Limb (tissue), 2 donors: ENCODE results near the gene BCL2L1.
A peak's percentile ranks its signal among the peaks of the same experiment; 100 is the strongest.

ENCODE experiments used
- DNase-seq, 2 donors: peaks; one replicate each; pipeline ENCODE4 v3.0.0-alpha.2; 2016; ENCODE audit errors: extremely low spot score in 2 of 2

The BCL2L1 gene

DNA sequence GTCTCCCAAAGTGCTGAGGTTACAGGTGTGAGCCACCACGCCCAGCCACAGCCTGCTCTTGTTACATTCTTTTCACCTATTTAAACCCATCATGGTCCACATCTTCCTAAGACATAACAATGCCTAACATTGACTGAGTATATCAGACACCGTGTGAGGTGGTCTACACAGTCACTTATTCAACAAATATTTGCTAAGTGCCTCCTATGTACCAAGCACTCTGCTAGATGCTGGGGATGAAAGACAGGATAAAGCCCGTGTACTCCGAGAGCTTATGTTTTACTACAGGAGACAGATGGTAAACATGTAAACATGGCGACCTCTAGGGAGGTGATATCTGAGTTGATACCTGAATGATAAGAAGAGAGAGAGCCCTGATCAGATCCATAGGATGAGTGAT, 12.7 kb downstream of the BCL2L1 start:
- DNase-seq = no peak

GRCh38 chr20:31708736-31709534, 13.7 kb downstream of the BCL2L1 start:
- no peak for DNase-seq

DNA sequence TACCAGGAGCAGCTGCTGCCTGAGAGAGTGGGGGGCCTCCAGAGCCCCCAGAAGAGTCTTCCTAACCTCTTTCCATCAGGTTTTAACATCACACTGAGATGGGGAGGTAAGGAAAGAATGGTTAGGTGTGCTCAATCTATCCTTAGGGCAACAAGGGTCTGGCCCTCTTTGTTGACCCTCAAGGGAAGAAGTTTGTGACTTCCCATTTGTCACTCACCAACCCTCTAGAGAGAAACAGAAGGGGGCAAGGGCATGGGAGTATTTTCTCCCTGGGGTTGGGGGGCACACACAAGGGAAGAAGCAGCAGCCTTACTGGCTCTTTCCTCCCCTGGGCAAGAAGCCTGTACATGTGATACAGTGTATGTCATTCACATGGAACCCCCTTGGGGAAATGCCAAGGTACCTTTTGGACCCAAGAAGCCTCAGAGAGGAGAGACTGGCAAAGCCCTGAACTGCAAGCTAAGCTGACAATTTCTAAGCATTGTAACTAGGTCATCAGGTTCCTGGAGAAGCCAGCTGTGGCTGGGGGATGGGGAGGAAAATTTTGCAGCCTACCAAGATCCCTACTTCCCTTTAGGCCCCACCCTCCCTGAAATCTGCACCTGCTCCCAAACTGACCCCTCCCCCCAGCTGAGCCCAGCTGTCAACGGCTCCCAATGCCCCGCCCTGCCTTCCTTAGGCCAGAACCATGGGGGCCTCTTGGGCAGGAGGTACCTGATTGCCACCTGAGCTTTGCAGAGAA, 14.5 kb downstream of the BCL2L1 start:
- peak; percentile 48 to 63 for DNase-seq

DNA sequence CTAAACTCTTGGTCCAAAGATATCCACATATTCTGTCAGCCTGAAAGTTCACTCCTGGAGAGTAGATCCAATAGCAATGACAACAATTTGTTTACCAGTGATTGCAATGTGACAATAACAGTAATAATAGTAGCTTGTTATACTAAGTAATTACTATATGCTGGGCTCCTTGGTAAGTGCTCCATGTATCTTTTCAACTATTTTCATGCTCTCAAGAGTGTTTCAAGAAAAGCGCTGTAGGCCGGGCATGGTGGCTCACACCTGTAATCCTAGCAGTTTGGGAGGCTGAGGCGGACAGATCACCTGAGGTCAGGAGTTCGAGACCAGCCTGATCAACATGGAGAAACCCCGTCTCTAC, 15.4 kb downstream of the BCL2L1 start:
- DNase-seq = no peak

DNA sequence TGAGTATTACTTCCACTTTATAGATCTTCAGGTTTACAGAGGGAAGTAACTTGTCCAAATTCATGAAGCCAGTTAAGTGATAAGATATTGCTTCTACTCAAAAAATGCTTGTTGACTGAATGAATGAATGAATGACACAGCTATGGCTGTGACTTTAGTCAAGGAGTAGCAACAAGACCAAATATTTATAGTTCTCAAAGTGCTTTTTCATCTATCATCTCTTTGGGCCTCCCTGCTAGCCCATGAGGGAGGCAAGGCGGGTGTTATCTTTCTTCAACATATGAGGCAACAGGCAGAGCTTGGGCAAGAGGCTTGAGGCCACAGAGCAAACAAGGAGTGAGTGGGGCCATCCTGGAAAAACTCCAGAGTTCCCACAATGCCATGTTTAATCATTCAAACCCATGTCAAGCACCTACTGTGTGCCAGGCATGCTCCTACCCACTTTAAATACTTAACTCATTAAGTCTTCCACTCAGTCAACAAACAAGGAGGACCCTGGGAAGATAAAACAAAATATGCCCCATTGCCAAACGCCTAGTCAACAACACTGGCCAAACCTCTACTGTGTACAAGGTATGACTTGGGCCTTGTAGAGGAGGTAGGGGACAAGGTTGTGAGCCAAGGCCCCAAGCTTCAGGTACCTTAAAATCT, 15.9 kb downstream of the BCL2L1 start:
- DNase-seq = no peak

DNA sequence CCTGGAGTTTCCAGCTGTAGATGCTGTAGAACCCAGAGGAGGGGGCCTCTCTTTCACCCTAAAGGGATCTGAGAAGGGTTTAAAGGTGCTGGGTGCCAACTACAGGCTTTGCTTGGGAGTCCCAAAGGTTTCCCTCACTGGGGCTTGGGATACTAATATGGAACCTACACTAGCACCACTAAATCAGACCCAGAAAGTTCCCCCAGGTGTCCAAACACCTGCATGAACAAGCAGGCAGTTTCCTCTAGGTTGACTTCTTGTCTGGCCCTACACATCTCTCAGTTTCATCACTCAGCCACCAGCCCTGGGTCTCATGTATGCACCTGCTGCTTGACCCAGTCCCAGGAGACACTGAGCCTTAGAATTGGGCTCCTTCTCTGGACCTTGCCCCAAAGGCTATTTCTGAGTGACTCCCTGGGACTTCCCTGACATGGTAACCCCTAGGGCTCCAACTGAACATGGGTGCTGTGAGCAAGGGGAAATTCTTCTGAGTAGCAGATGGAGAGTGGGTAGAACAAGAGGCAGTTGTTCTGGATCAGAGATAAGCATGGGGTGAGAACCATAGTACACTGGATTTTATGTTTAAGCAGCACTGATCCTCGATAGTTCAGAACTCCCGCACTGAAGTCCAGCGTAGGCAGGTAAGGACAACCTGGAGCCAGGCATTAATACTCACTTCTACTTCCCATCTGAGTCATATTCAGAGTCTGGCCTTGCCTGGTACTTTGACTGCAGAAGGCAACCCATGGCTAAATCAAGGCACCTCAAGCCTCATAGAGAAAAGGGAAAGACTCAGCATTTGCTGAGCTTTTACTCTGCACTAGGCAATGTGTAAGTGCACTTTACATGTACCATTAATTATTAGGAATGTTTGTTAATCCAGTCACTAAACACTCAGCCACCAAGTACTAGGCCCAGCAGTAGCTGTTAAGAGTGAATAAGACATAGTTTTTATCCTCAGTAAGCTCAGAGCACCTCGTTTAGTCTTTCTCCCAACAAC, 16.8 kb downstream of the BCL2L1 start:
- DNase-seq = no peak

DNA sequence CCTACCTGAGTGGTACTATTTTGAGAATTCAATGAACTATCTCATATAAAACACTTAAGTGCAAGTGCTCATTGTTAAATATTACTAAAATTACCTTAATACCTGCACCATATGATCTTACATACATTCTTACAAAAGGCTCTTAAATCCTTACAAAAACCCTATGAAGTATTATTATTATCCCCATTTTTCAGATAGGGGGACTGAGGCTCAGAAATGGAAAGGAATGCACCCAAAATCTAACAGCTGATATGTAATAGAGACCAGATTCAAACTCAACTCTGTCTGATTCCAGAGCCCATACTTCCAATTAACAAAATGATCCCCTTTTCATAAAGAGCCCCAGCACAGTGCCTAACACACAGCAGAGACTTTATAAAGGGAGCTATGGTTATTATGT, 17.5 kb downstream of the BCL2L1 start:
- no peak for DNase-seq

DNA sequence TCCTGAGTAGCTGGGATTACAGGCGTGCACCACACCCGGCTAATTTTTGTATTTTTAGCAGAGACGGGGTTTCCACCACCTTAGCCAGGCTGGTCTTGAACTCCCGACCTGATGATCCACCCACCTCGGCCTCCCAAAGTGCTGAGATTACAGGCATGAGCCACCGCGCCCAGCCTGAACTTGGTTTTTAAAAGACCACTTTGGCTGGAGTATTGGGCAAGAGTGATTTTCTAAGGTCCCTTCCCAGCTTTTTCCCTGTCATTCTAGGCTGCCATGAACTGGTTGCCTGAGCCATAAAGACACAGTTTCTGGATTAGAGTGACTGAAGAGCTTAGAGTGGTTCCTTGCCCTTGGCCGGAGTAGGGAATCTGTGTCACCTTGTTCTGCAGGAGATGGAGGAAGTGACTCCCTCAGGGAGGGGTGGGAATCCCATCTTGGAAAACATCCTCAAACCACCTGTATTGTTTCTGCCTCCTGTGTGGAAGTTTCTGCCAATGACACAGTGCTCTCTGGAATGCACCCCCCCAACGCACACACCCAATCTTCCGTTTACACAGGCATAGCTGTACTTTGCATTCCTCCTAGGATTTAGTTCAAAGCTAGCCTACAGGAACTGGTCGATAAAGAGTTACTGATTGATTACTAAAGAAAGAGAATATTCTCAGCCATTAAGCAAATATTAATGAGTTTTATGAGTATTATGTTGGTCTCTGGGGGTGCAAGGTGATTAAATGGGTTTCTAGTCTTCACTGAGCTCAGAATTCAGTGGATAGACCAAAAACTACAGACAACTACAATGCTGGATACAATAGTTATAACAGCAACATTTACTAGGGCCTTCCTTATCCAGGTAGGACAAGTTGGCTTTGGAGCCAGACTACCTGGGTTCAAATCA, 18.2 kb downstream of the BCL2L1 start:
- DNase-seq = no peak

- no peak for DNase-seq
These were observed 21.1 kb downstream of the BCL2L1 start for GRCh38 chr20:31701591-31701990.

- DNase-seq = no peak
These were observed 21.9 kb downstream of the BCL2L1 start for GRCh38 chr20:31700747-31701146.

- no peak for DNase-seq
These were observed 22.6 kb downstream of the BCL2L1 start for GRCh38 chr20:31699801-31700728.

GRCh38 chr20:31698803-31699718, 23.6 kb downstream of the BCL2L1 start:
- DNase-seq = peak in 1 of 2 donors; percentile 68

- DNase-seq = no peak
These were observed 24.3 kb downstream of the BCL2L1 start for GRCh38 chr20:31698243-31698802.

DNA sequence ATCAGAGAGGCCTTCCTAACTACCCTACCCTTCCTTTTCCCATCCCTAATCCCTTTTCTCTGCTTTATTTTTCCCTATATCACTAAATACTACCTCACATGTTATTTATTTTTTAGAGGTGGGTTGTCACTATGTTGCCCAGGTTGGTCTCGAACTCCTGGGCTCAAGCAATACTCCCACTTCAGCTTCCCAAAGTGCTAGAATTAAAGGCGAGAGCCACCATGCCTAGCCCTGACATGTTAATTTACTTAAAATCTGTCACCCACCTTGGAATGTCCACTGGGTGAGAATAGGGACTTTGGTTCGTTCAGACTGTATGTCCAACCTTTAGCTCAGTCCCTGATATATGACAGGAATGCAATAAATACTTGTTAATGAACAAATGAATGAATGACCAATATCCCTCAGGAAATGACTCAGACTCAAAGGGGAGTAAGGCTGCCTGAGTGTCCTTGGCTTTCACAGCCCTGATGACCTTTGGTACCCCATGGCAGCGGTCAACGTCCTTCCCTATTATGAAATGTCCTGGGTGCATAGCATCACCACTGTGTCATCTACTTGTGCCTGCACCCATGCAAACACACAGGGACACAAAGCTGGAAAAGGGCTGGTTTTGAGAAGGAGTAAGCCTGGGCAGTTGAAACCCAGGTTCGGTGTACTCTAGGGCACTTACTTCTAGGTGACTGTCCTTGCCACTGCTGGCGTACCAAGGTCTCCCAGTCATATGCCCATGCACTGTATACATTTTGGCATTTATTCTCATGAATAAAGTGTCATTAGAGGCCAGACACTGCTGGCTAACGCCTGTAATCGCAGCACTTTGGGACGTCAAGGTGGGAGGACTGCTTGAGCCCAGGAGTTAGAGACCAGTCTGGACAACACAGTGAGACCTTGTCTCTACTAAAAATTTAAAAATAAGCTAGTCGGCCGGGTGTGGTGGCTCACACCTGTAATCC, 26.5 kb downstream of the BCL2L1 start:
- DNase-seq = no peak

GRCh38 chr20:31694842-31695593, 27.6 kb downstream of the BCL2L1 start:
- no peak for DNase-seq
